IPS DF 6.9 (cell line): ENCODE measurements around the gene ABLIM2.
"Not testable (repeated sequence)": the region's sequence is repeated elsewhere in the genome, so short reads cannot be mapped to it uniquely, and the experiment has no call there.

ENCODE experiments used
- DNase-seq: peaks from one replicate; pipeline ENCODE4 v3.0.0-alpha.2; 2013; ENCODE audit warnings: low read depth, low spot score
- H3K27ac ChIP-seq: one replicate; pipeline ENCODE4 v1.5.1; 2013; ENCODE audit warnings: low read length, control low read depth
- H3K27me3 ChIP-seq: 2 replicates; pipeline ENCODE4 v1.6.1; 2013; ENCODE audit warnings: mild to moderate bottlenecking, low read length; ENCODE audit not compliant: control insufficient read depth, insufficient read depth
- H3K36me3 ChIP-seq: 2 replicates; pipeline ENCODE4 v1.6.1; 2013; ENCODE audit warnings: low read length; ENCODE audit not compliant: control insufficient read depth, insufficient read depth
- H3K4me1 ChIP-seq: 2 replicates; pipeline ENCODE4 v1.6.1; 2013; ENCODE audit warnings: low read length; ENCODE audit not compliant: control insufficient read depth, insufficient read depth
- H3K4me3 ChIP-seq: 2 replicates; pipeline ENCODE4 v1.5.1; 2013; ENCODE audit warnings: mild to moderate bottlenecking, low read length
- H3K9me3 ChIP-seq: 2 replicates; pipeline ENCODE4 v1.6.1; 2013; ENCODE audit warnings: low read length, inconsistent platforms; ENCODE audit not compliant: control insufficient read depth, insufficient read depth
- WGBS: extraction: QIAGEN DNeasy Blood & Tissue Kit; methylation state at CpG from one replicate; pipeline ENCODE4 v1.1.7; 2013; ENCODE audit warnings: mixed read lengths, missing lambda C conversion rate; ENCODE audit not compliant: insufficient read length, insufficient coverage; 5-methylcytosine and 5-hydroxymethylcytosine counted together

ABLIM2 gene

GRCh38 chr4:8148785-8149435 is 9.7 kb downstream of the ABLIM2 start:
- Histone ChIP-seq H3K4me1 (peaks cover 5% of the 10 kb centered on the region; the same call in 1 of the 2 replicates), H3K27me3 (no peaks in the 10 kb centered on the region), H3K9me3 (no peaks in the 10 kb centered on the region), H3K36me3 (no peaks in the 10 kb centered on the region), H3K4me3 (no peak overlapping the region), H3K27ac (no peak overlapping the region)
- no peak for DNase-seq
- WGBS: no CpG with 5 or more reads among the region's 14 CpGs

GRCh38 chr4:8148159-8148558 is 10.5 kb downstream of the ABLIM2 start:
- H3K27ac ChIP-seq: no peak overlapping the region
- H3K4me3 ChIP-seq: no peak overlapping the region
- no peaks in the 10 kb centered on the region for H3K27me3 ChIP-seq
- H3K36me3 ChIP-seq: no peaks in the 10 kb centered on the region
- no peak for DNase-seq
- peaks cover 5% of the 10 kb centered on the region; the same call in 1 of the 2 replicates for H3K4me1 ChIP-seq
- no peaks in the 10 kb centered on the region for H3K9me3 ChIP-seq
- WGBS: no CpG with 5 or more reads among the region's 13 CpGs

- no CpG with 5 or more reads among the region's 19 CpGs for WGBS
- H3K4me1 ChIP-seq: peaks cover 5% of the 10 kb centered on the region; the same call in 1 of the 2 replicates
- H3K36me3 ChIP-seq: no peaks in the 10 kb centered on the region
- no peaks in the 10 kb centered on the region for H3K9me3 ChIP-seq
- no peaks in the 10 kb centered on the region for H3K27me3 ChIP-seq
- no peak overlapping the region for H3K4me3 ChIP-seq
- H3K27ac ChIP-seq: no peak overlapping the region
- no peak for DNase-seq
Observed at GRCh38 chr4:8147231-8147970, 11.2 kb downstream of the ABLIM2 start.

- Histone ChIP-seq H3K9me3 (no peaks in the 10 kb centered on the region), H3K27ac (no peak overlapping the region), H3K4me3 (no peak overlapping the region), H3K27me3 (no peaks in the 10 kb centered on the region), H3K4me1 (peaks cover 5% of the 10 kb centered on the region; the same call in 1 of the 2 replicates), H3K36me3 (no peaks in the 10 kb centered on the region)
- no CpG with 5 or more reads among the region's 9 CpGs for WGBS
- no peak for DNase-seq
Observed at GRCh38 chr4:8146157-8146556, 12.5 kb downstream of the ABLIM2 start.

- no peaks in the 10 kb centered on the region for H3K36me3 ChIP-seq
- no peaks in the 10 kb centered on the region for H3K27me3 ChIP-seq
- WGBS: no CpG with 5 or more reads among the region's 15 CpGs
- DNase-seq: no peak
- no peaks in the 10 kb centered on the region for H3K9me3 ChIP-seq
- no peak overlapping the region for H3K27ac ChIP-seq
- H3K4me1 ChIP-seq: peaks cover 5% of the 10 kb centered on the region; the same call in 1 of the 2 replicates
- H3K4me3 ChIP-seq: no peak overlapping the region
Observed at GRCh38 chr4:8144359-8144758, 14.3 kb downstream of the ABLIM2 start.

GRCh38 chr4:8143392-8144140 is 15.0 kb downstream of the ABLIM2 start:
- Histone ChIP-seq H3K4me3 (no peak overlapping the region), H3K27ac (no peak overlapping the region), H3K9me3 (no peaks in the 10 kb centered on the region), H3K27me3 (no peaks in the 10 kb centered on the region), H3K36me3 (no peaks in the 10 kb centered on the region), H3K4me1 (peaks cover 5% of the 10 kb centered on the region; the same call in 1 of the 2 replicates)
- no CpG with 5 or more reads among the region's 11 CpGs for WGBS
- no peak for DNase-seq

GRCh38 chr4:8142556-8142955 is 16.1 kb downstream of the ABLIM2 start:
- H3K9me3 ChIP-seq: no peaks in the 10 kb centered on the region
- no peaks in the 10 kb centered on the region for H3K27me3 ChIP-seq
- no peak overlapping the region for H3K27ac ChIP-seq
- WGBS: no CpG with 5 or more reads among the region's 9 CpGs
- peaks cover 5% of the 10 kb centered on the region; the same call in 1 of the 2 replicates for H3K4me1 ChIP-seq
- DNase-seq: no peak
- H3K4me3 ChIP-seq: no peak overlapping the region
- no peaks in the 10 kb centered on the region for H3K36me3 ChIP-seq

- Histone ChIP-seq H3K4me1 (peaks cover 5% of the 10 kb centered on the region; the same call in 1 of the 2 replicates), H3K27me3 (no peaks in the 10 kb centered on the region), H3K4me3 (no peak overlapping the region), H3K27ac (no peak overlapping the region), H3K9me3 (no peaks in the 10 kb centered on the region), H3K36me3 (no peaks in the 10 kb centered on the region)
- WGBS: no CpG with 5 or more reads among the region's 9 CpGs
- no peak for DNase-seq
Observed at GRCh38 chr4:8141935-8142334, 16.7 kb downstream of the ABLIM2 start.

- H3K9me3 ChIP-seq: no peaks in the 10 kb centered on the region
- H3K4me3 ChIP-seq: no peak overlapping the region
- H3K36me3 ChIP-seq: no peaks in the 10 kb centered on the region
- H3K27me3 ChIP-seq: no peaks in the 10 kb centered on the region
- peaks cover 5% of the 10 kb centered on the region; the same call in 1 of the 2 replicates for H3K4me1 ChIP-seq
- DNase-seq: no peak
- no peak overlapping the region for H3K27ac ChIP-seq
- WGBS: no CpG with 5 or more reads among the region's 6 CpGs
Observed at GRCh38 chr4:8140915-8141314, 17.7 kb downstream of the ABLIM2 start.

- not testable (repeated sequence) for DNase-seq, H3K4me3 ChIP-seq, H3K36me3 ChIP-seq, H3K9me3 ChIP-seq, H3K27ac ChIP-seq, H3K27me3 ChIP-seq, H3K4me1 ChIP-seq
- no CpG with 5 or more reads among the region's 5 CpGs for WGBS
Observed at GRCh38 chr4:8139726-8140125, 18.9 kb downstream of the ABLIM2 start.
